ENCODE measurements around the gene RYR1. TPM values are rescaled to one million over a fixed set of nuclear protein-coding genes. Genes with fewer than 3 reads are reported as not detected.
"Not testable (repeated sequence)": the region's sequence is repeated elsewhere in the genome, so short reads cannot be mapped to it uniquely, and the experiment has no call there.

RYR1 gene
- total RNA-seq, 1 donor from 2014 or later: 0.32 TPM

- H3K4me3 Mint-ChIP-seq (ENCODE audit: unreplicated experiment): no peak overlapping the region
- H3K4me1 Mint-ChIP-seq (ENCODE audit: low read depth): no peaks in the 10 kb centered on the region
- peak overlapping the region; percentile 54 for H3K27ac Mint-ChIP-seq (ENCODE audit: unreplicated experiment)
- TF ChIP-seq CTCF (IDR thresholded peaks at IDR 0.05): no peak
- H3K36me3 Mint-ChIP-seq (ENCODE audit: low read depth): peaks cover 4% of the 10 kb centered on the region
- no peak for DNase-seq (ENCODE audit: low spot score)
- H3K27me3 Mint-ChIP-seq (ENCODE audit: low read depth): no peaks in the 10 kb centered on the region
- no peaks in the 10 kb centered on the region for H3K9me3 Mint-ChIP-seq (ENCODE audit: low read depth)
Measured at GRCh38 chr19:38409631-38410133, 23.8 kb upstream of the RYR1 start.

GRCh38 chr19:38410407-38410806, 23.1 kb upstream of the RYR1 start:
- H3K9me3 Mint-ChIP-seq (ENCODE audit: low read depth); H3K27me3 Mint-ChIP-seq (ENCODE audit: low read depth); H3K4me3 Mint-ChIP-seq (ENCODE audit: unreplicated experiment); H3K27ac Mint-ChIP-seq (ENCODE audit: unreplicated experiment); H3K4me1 Mint-ChIP-seq (ENCODE audit: low read depth); H3K36me3 Mint-ChIP-seq (ENCODE audit: low read depth); DNase-seq (ENCODE audit: low spot score): not testable (repeated sequence)

GRCh38 chr19:38411041-38411712, 22.3 kb upstream of the RYR1 start:
- no peak overlapping the region for H3K27ac Mint-ChIP-seq (ENCODE audit: unreplicated experiment)
- DNase-seq (ENCODE audit: low spot score): no peak
- no peaks in the 10 kb centered on the region for H3K9me3 Mint-ChIP-seq (ENCODE audit: low read depth)
- no peak for TF ChIP-seq CTCF (IDR thresholded peaks at IDR 0.05)
- H3K4me3 Mint-ChIP-seq (ENCODE audit: unreplicated experiment): no peak overlapping the region
- no peaks in the 10 kb centered on the region for H3K36me3 Mint-ChIP-seq (ENCODE audit: low read depth)
- no peaks in the 10 kb centered on the region for H3K27me3 Mint-ChIP-seq (ENCODE audit: low read depth)
- no peaks in the 10 kb centered on the region for H3K4me1 Mint-ChIP-seq (ENCODE audit: low read depth)

- H3K36me3 Mint-ChIP-seq (ENCODE audit: low read depth); H3K9me3 Mint-ChIP-seq (ENCODE audit: low read depth); DNase-seq (ENCODE audit: low spot score); H3K4me1 Mint-ChIP-seq (ENCODE audit: low read depth); H3K4me3 Mint-ChIP-seq (ENCODE audit: unreplicated experiment); H3K27me3 Mint-ChIP-seq (ENCODE audit: low read depth); H3K27ac Mint-ChIP-seq (ENCODE audit: unreplicated experiment): not testable (repeated sequence)
Measured at GRCh38 chr19:38411898-38412297, 21.6 kb upstream of the RYR1 start.

- Mint-ChIP-seq H3K36me3 (ENCODE audit: low read depth) (no peaks in the 10 kb centered on the region), H3K9me3 (ENCODE audit: low read depth) (no peaks in the 10 kb centered on the region), H3K27ac (ENCODE audit: unreplicated experiment) (no peak overlapping the region), H3K27me3 (ENCODE audit: low read depth) (peaks cover 9% of the 10 kb centered on the region), H3K4me1 (ENCODE audit: low read depth) (peaks cover 5% of the 10 kb centered on the region), H3K4me3 (ENCODE audit: unreplicated experiment) (no peak overlapping the region)
- no peak for TF ChIP-seq CTCF (IDR thresholded peaks at IDR 0.05)
- DNase-seq (ENCODE audit: low spot score): no peak
Measured at GRCh38 chr19:38412491-38412890, 21.0 kb upstream of the RYR1 start.

GRCh38 chr19:38412961-38413360, 20.5 kb upstream of the RYR1 start:
- H3K27me3 Mint-ChIP-seq (ENCODE audit: low read depth): peaks cover 14% of the 10 kb centered on the region

More at GRCh38 chr19:38412961-38413360, 20.5 kb upstream of the RYR1 start:
- H3K4me3 Mint-ChIP-seq (ENCODE audit: unreplicated experiment): no peak overlapping the region
- TF ChIP-seq CTCF (IDR thresholded peaks at IDR 0.05): no peak
- H3K4me1 Mint-ChIP-seq (ENCODE audit: low read depth): peaks cover 9% of the 10 kb centered on the region
- DNase-seq (ENCODE audit: low spot score): no peak
- H3K36me3 Mint-ChIP-seq (ENCODE audit: low read depth): no peaks in the 10 kb centered on the region
- no peaks in the 10 kb centered on the region for H3K9me3 Mint-ChIP-seq (ENCODE audit: low read depth)
- H3K27ac Mint-ChIP-seq (ENCODE audit: unreplicated experiment): no peak overlapping the region
